Activated naive CD8-positive, alpha-beta T cell treated with anti-CD3 and anti-CD28 coated beads, Interleukin-2, amount 50 U/mL, for 16 hours (primary cell): ENCODE results near the gene ABLIM1.

Experiments used
- DNase-seq: peaks from one replicate; pipeline ENCODE4 v3.0.0-alpha.2; 2020; ENCODE audit warnings: low read depth, low spot score

ABLIM1 gene

GRCh38 chr10:114392112-114392835 is 265.8 kb downstream of the ABLIM1 start:
- no peak for DNase-seq

DNA sequence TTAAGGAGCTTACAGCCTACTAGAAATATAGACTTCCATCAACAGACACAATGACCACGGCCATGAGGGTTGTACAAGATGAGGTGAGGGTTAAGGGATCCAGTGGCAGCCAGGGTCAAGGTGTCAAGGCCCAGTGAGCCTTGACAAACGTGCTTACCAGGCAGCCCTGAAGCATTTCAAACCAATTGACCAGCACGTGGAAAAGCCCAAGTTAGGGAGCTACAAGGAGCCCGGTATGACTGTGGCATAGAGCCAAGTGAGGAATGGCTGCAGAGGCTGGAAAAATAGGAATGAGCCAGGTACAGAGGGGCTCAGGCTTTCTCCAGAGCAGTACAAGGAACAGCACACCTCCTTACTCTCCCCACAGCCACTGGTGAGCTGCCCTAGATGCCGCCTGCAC is 266.5 kb downstream of the ABLIM1 start:
- no peak for DNase-seq

GRCh38 chr10:114389426-114389825 is 268.6 kb downstream of the ABLIM1 start:
- DNase-seq, result no peak

GRCh38 chr10:114388275-114388674 is 269.8 kb downstream of the ABLIM1 start:
- no peak for DNase-seq

DNA sequence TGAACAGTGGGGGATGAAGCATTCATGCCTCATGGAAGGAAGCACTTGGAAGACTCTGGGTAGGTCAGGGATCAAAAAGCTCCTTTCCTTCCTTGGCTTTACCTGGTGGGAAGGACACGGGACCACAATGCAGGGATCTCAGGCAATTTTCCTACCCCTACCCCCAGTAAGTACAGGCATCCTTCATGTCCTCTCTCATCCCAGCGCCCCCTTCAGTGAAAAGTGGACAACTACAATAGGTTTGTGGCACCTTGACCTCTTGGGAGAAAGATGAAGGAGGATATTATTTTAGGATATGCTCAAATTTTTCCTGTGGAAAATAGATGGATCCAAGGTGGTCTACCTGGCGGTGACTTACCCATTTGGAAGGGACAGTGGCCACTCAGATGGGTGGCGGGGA is 270.3 kb downstream of the ABLIM1 start:
- DNase-seq, result no peak

DNA sequence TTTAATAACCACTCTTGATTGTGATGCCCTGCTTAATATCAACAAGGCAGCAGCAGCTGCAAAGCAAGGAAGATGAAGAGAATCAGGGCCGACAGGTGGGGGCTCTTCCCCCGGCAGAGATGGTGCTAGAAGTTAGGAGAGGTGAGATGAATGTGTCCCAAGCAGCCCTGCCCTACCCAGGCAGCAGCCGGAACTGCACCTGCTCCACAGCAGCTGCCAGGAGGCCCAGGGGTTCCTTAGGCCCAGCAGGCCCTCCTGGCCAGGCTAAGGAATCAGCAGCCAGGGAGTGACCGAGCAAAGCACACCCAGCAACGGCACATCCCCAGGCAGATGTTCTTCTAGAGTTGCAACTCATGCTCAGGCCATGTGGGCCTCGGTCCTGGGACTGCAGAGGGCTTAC is 271.6 kb downstream of the ABLIM1 start:
- no peak for DNase-seq

DNA sequence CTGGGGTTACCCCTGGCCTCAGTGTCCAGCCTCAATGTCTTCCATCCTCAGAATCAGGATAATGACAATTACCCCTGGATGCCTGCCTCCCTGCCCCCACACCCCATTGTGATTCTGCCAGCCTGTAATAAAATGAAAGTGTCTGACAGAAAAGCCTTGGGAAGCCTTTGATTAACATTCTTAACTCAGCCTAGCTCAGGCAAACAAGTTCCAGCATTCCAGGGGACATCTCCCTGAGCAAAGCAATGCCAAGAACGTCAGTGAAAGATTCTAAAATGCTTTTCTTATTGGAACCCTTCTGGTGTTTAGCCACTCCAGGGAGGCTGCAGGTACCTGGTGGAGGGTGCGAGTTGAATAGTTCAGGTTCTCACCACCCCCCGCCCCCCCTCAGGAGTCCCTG is 272.5 kb downstream of the ABLIM1 start:
- DNase-seq, result no peak

DNA sequence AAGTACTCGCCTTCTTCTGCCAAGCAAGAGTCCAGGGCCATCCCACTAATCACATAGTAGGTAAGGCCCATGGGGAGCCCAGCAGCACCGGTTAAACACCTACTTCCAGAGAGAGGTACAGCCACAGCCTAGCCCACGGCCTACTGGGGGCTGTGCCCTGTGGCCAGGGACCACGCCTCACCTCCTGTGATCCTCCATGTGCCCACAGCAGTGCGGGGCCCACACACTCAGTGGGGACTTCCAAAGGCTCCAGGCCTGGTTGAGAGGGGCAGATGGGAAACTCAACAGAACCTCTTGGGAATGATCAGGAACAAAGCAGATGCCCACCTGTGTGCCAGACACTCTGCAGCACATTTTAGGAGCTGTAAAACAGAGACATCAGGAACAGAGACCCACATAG is 273.5 kb downstream of the ABLIM1 start:
- no peak for DNase-seq

DNA sequence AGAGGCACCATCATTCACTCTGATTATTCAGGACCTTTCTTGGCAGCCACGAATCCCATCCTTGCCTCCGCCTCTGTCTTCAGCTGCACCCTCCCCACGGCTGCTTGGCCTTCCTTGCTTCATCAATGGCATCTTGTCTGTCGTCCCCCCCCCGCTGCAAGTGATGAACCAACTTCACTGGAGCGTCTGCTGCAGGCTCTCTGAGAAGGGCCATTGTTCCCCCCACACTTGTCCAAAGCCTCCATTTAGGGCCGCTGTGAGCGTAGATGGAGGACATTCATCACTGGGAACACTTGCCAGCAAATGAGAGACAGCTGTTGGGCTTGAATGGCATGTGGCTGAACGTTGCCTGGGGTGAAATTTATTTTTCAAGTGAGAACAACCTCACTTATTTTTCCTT is 273.9 kb downstream of the ABLIM1 start:
- no peak for DNase-seq
